Gastrocnemius medialis (tissue), 4 donors: Measurements from ENCODE around the gene GEMIN2.

ENCODE experiments used
- CTCF ChIP-seq, 5 experiments: fragments of 450-650 bp in 3 of 5; fragments of 200-600 bp in 2 of 5; sonication (generic) in 2 of 5; IDR thresholded peaks in 4 of 5; conservative IDR thresholded peaks in 1 of 5; 1 replicate in 4 of 5; 2 replicates in 1 of 5; pipeline ENCODE4 v1.5.1; 2016 to 2019; ENCODE audit warnings: antibody characterized with exemption in 5 of 5, mild to moderate bottlenecking in 3 of 5, moderate library complexity in 3 of 5
- POLR2A ChIP-seq, 2 donors: fragments of 450-650 bp; IDR thresholded peaks; one replicate each; pipeline ENCODE4 v1.6.1; 2017; ENCODE audit warnings: antibody characterized with exemption in 2 of 2, mild to moderate bottlenecking in 2 of 2, moderate library complexity in 2 of 2

- TF ChIP-seq CTCF (IDR thresholded peaks at IDR 0.05 in 4 of 5, conservative IDR thresholded peaks at IDR 0.05 in 1 of 5) (no peak), POLR2A (IDR thresholded peaks at IDR 0.05) (no peak)
Observed at GRCh38 chr14:39154594-39155189, 40.6 kb downstream of the GEMIN2 start.
